MM.1S (cell line): ENCODE results near the gene ZNF678.

Experiments
- DNase-seq: peaks from one replicate; pipeline ENCODE4 v3.0.0-alpha.2; 2015
- H2AFZ ChIP-seq: fragments of 300-600 bp; sonication (generic); 2 replicates; pipeline ENCODE4 v1.6.0; 2016; ENCODE audit warnings: antibody characterized with exemption, low read length
- H3F3A ChIP-seq: fragments of 300-600 bp; sonication (generic); 2 replicates; pipeline ENCODE4 v1.6.1; 2016; ENCODE audit warnings: mild to moderate bottlenecking, antibody characterized with exemption, low read length, moderate library complexity, mixed read lengths; ENCODE audit not compliant: insufficient read depth
- H3K27ac ChIP-seq: fragments of 300-600 bp; sonication (generic); 2 replicates; pipeline ENCODE4 v1.5.1; 2016; ENCODE audit warnings: mild to moderate bottlenecking, low read length
- H3K27me3 ChIP-seq: fragments of 300-600 bp; sonication (generic); replicated peaks from 2 replicates; pipeline ENCODE4 v1.6.0; 2016; ENCODE audit warnings: low read length; ENCODE audit not compliant: insufficient read depth
- H3K36me3 ChIP-seq: fragments of 300-600 bp; sonication (generic); replicated peaks from 2 replicates; pipeline ENCODE4 v1.6.1; 2016; ENCODE audit warnings: mild to moderate bottlenecking, low read length, mixed read lengths; ENCODE audit not compliant: insufficient read depth
- H3K4me1 ChIP-seq: fragments of 300-600 bp; sonication (generic); 2 replicates; pipeline ENCODE4 v1.6.1; 2016; ENCODE audit warnings: low read length, mixed read lengths
- H3K4me2 ChIP-seq: fragments of 300-600 bp; sonication (generic); 2 replicates; pipeline ENCODE4 v1.6.0; 2016; ENCODE audit warnings: low read depth, low read length
- H3K4me3 ChIP-seq: fragments of 300-600 bp; sonication (generic); 2 replicates; pipeline ENCODE4 v1.5.1; 2016; ENCODE audit warnings: low read length, mixed read lengths
- H3K79me2 ChIP-seq: fragments of 300-600 bp; sonication (generic); 2 replicates; pipeline ENCODE4 v1.6.1; 2016; ENCODE audit warnings: mixed run types, low read length, mixed read lengths
- H3K9ac ChIP-seq: fragments of 300-600 bp; sonication (generic); 2 replicates; pipeline ENCODE4 v1.6.1; 2016; ENCODE audit warnings: low read length, mixed read lengths
- H3K9me2 ChIP-seq: fragments of 300-600 bp; sonication (generic); replicated peaks from 2 replicates; pipeline ENCODE4 v1.6.1; 2016; ENCODE audit warnings: mild to moderate bottlenecking, low read length, mixed read lengths; ENCODE audit not compliant: insufficient read depth
- H3K9me3 ChIP-seq: fragments of 300-600 bp; sonication (generic); replicated peaks from 2 replicates; pipeline ENCODE4 v1.6.1; 2016; ENCODE audit warnings: mild to moderate bottlenecking, low read length, mixed read lengths; ENCODE audit not compliant: insufficient read depth
- H4K20me1 ChIP-seq: fragments of 300-600 bp; sonication (generic); 2 replicates; pipeline ENCODE4 v1.6.1; 2016; ENCODE audit warnings: mild to moderate bottlenecking, low read length, moderate library complexity, mixed read lengths; ENCODE audit not compliant: insufficient read depth
- CTCF ChIP-seq: fragments of 300-600 bp; sonication (generic); IDR thresholded peaks from 2 replicates; pipeline ENCODE4 v1.5.1; 2016; ENCODE audit warnings: antibody characterized with exemption, low read length, mixed read lengths
- EZH2 ChIP-seq: fragments of 300-600 bp; sonication (generic); optimal IDR thresholded peaks from 2 replicates; pipeline ENCODE3; 2017; ENCODE audit warnings: low read depth, mild to moderate bottlenecking, antibody characterized with exemption, low read length, mixed read lengths
- EZH2phosphoT487 ChIP-seq: fragments of 300-600 bp; sonication (generic); IDR thresholded peaks from 2 replicates; pipeline ENCODE4 v1.6.1; 2018; ENCODE audit warnings: antibody characterized with exemption, low read length

Gene ZNF678

GRCh38 chr1:227574926-227575325 is 11.6 kb downstream of the ZNF678 start:
- peaks cover 92% of the 10 kb centered on the region for H3K79me2 ChIP-seq
- H3K4me3 ChIP-seq, result no peak overlapping the region
- no peaks in the 10 kb centered on the region; the same call in 1 of the 2 replicates for H3K36me3 ChIP-seq

GRCh38 chr1:227576189-227576588 is 12.8 kb downstream of the ZNF678 start:
- Histone ChIP-seq H3K9me2 (no peaks in the 10 kb centered on the region), H3K27me3 (no peaks in the 10 kb centered on the region), H3K4me1 (no peaks in the 10 kb centered on the region), H3K36me3 (no peaks in the 10 kb centered on the region; the same call in 1 of the 2 replicates), H3F3A (no peaks in the 10 kb centered on the region), H3K4me3 (no peak overlapping the region), H2AFZ (no peak overlapping the region), H3K27ac (no peak overlapping the region), H3K9me3 (no peaks in the 10 kb centered on the region), H3K79me2 (peaks cover 90% of the 10 kb centered on the region), H3K9ac (no peak overlapping the region), H4K20me1 (no peaks in the 10 kb centered on the region), H3K4me2 (no peak overlapping the region)
- DNase-seq, result no peak
- TF ChIP-seq EZH2phosphoT487, result no peak
- no peak for TF ChIP-seq CTCF
- TF ChIP-seq EZH2, result no peak

More at GRCh38 chr1:227574926-227575325, 11.6 kb downstream of the ZNF678 start:
- no peaks in the 10 kb centered on the region for H3F3A ChIP-seq
- H3K4me2 ChIP-seq, result no peak overlapping the region
- no peaks in the 10 kb centered on the region for H3K9me3 ChIP-seq
- no peak overlapping the region for H3K9ac ChIP-seq
- DNase-seq, result no peak
- H2AFZ ChIP-seq, result no peak overlapping the region
- no peak for TF ChIP-seq EZH2phosphoT487
- TF ChIP-seq CTCF, result no peak
- TF ChIP-seq EZH2, result no peak
- H4K20me1 ChIP-seq, result no peaks in the 10 kb centered on the region
- H3K4me1 ChIP-seq, result no peaks in the 10 kb centered on the region
- H3K27me3 ChIP-seq, result no peaks in the 10 kb centered on the region
- H3K27ac ChIP-seq, result no peak overlapping the region
- no peaks in the 10 kb centered on the region for H3K9me2 ChIP-seq

- no peak for DNase-seq
- Histone ChIP-seq H3K4me2 (no peak overlapping the region), H3K27me3 (no peaks in the 10 kb centered on the region), H3K27ac (no peak overlapping the region), H3K9ac (no peak overlapping the region), H3K36me3 (no peaks in the 10 kb centered on the region; the same call in 1 of the 2 replicates), H4K20me1 (no peaks in the 10 kb centered on the region), H3K4me1 (no peaks in the 10 kb centered on the region), H2AFZ (no peak overlapping the region), H3K4me3 (no peak overlapping the region), H3K9me2 (no peaks in the 10 kb centered on the region), H3K9me3 (no peaks in the 10 kb centered on the region), H3F3A (no peaks in the 10 kb centered on the region), H3K79me2 (peaks cover 85% of the 10 kb centered on the region)
- no peak for TF ChIP-seq EZH2
- no peak for TF ChIP-seq EZH2phosphoT487
- TF ChIP-seq CTCF, result no peak
These were observed 14.1 kb downstream of the ZNF678 start for GRCh38 chr1:227577500-227577899.
